Measurements from ENCODE around the gene ZNF236. TPM values are rescaled to one million over a fixed set of nuclear protein-coding genes. Genes with fewer than 3 reads are reported as not detected.

ZNF236 gene
- total RNA-seq, 2 experiments from 2014 or later = 14.4 to 15.6 TPM

GRCh38 chr18:76895498-76895897, 73.1 kb downstream of the ZNF236 start:
- peaks cover 35% of the 10 kb centered on the region for H3K36me3 Mint-ChIP-seq

GRCh38 chr18:76896677-76897076, 74.3 kb downstream of the ZNF236 start:
- DNase-seq = no peak
- Mint-ChIP-seq H3K36me3 (peaks cover 36% of the 10 kb centered on the region), H3K9me3 (no peaks in the 10 kb centered on the region), H3K4me3 (no peak overlapping the region), H3K4me1 (ENCODE audit: low read depth) (no peaks in the 10 kb centered on the region), H3K27me3 (no peaks in the 10 kb centered on the region), H3K27ac (no peak overlapping the region)
- CTCF ChIA-PET = no interaction called here
- intact Hi-C loops (cut with micrococcal nuclease) = no loop called here
- POLR2A ChIA-PET = no interaction called here

More at GRCh38 chr18:76895498-76895897, 73.1 kb downstream of the ZNF236 start:
- no peak overlapping the region for H3K27ac Mint-ChIP-seq
- no peaks in the 10 kb centered on the region for H3K9me3 Mint-ChIP-seq
- H3K4me3 Mint-ChIP-seq = no peak overlapping the region
- H3K27me3 Mint-ChIP-seq = no peaks in the 10 kb centered on the region
- H3K4me1 Mint-ChIP-seq (ENCODE audit: low read depth) = no peaks in the 10 kb centered on the region
- DNase-seq = no peak
- ChIA-PET CTCF (no interaction called here), POLR2A (no interaction called here)
- intact Hi-C loops (cut with micrococcal nuclease) = no loop called here

GRCh38 chr18:76897257-76897656, 74.9 kb downstream of the ZNF236 start:
- no peaks in the 10 kb centered on the region for H3K27me3 Mint-ChIP-seq
- H3K27ac Mint-ChIP-seq = no peak overlapping the region
- H3K36me3 Mint-ChIP-seq = peaks cover 39% of the 10 kb centered on the region
- ChIA-PET CTCF (no interaction called here), POLR2A (no interaction called here)
- no peaks in the 10 kb centered on the region for H3K4me1 Mint-ChIP-seq (ENCODE audit: low read depth)
- DNase-seq = no peak
- H3K9me3 Mint-ChIP-seq = no peaks in the 10 kb centered on the region
- H3K4me3 Mint-ChIP-seq = no peak overlapping the region
- intact Hi-C loops (cut with micrococcal nuclease) = no loop called here

- DNase-seq = no peak
- Mint-ChIP-seq H3K27ac (no peak overlapping the region), H3K9me3 (no peaks in the 10 kb centered on the region), H3K4me1 (ENCODE audit: low read depth) (no peaks in the 10 kb centered on the region), H3K36me3 (peaks cover 30% of the 10 kb centered on the region), H3K27me3 (no peaks in the 10 kb centered on the region), H3K4me3 (no peak overlapping the region)
- intact Hi-C loops (cut with micrococcal nuclease) = no loop called here
- POLR2A ChIA-PET = no interaction called here
- CTCF ChIA-PET = interaction anchor here (1.0 to 1.6 kb wide), 2 partner anchors 74 to 100 kb away, joined by 3 to 6 read pairs; no protein-coding TSS in a partner anchor
These were observed 81.0 kb downstream of the ZNF236 start for GRCh38 chr18:76903386-76903785.

- Mint-ChIP-seq H3K36me3 (peaks cover 35% of the 10 kb centered on the region), H3K4me3 (no peak overlapping the region), H3K27ac (no peak overlapping the region), H3K27me3 (no peaks in the 10 kb centered on the region), H3K9me3 (no peaks in the 10 kb centered on the region), H3K4me1 (ENCODE audit: low read depth) (no peaks in the 10 kb centered on the region)
- DNase-seq = no peak
- ChIA-PET CTCF (no interaction called here), POLR2A (no interaction called here)
- intact Hi-C loops (cut with micrococcal nuclease) = no loop called here
These were observed 83.5 kb downstream of the ZNF236 start for GRCh38 chr18:76905821-76906220.

- H3K27me3 Mint-ChIP-seq = no peaks in the 10 kb centered on the region
- ChIA-PET CTCF (interaction anchor here (1.0 kb wide), 1 partner anchor 105 kb away, joined by 3 read pairs; no protein-coding TSS in a partner anchor), POLR2A (no interaction called here)
- intact Hi-C loops (cut with micrococcal nuclease) = no loop called here
- H3K27ac Mint-ChIP-seq = no peak overlapping the region
- no peak overlapping the region for H3K4me3 Mint-ChIP-seq
- DNase-seq = no peak
- no peaks in the 10 kb centered on the region for H3K9me3 Mint-ChIP-seq
- H3K4me1 Mint-ChIP-seq (ENCODE audit: low read depth) = no peaks in the 10 kb centered on the region
- H3K36me3 Mint-ChIP-seq = peaks cover 34% of the 10 kb centered on the region
These were observed 85.9 kb downstream of the ZNF236 start for GRCh38 chr18:76908277-76908676.

- intact Hi-C loops (cut with micrococcal nuclease) = no loop called here
- H3K9me3 Mint-ChIP-seq = no peaks in the 10 kb centered on the region
- no peak overlapping the region for H3K27ac Mint-ChIP-seq
- H3K4me3 Mint-ChIP-seq = no peak overlapping the region
- CTCF ChIA-PET = no interaction called here
- no peak for DNase-seq
- no peaks in the 10 kb centered on the region for H3K27me3 Mint-ChIP-seq
- POLR2A ChIA-PET = no interaction called here
- peaks cover 40% of the 10 kb centered on the region for H3K36me3 Mint-ChIP-seq
- H3K4me1 Mint-ChIP-seq (ENCODE audit: low read depth) = no peaks in the 10 kb centered on the region
These were observed 87.1 kb downstream of the ZNF236 start for GRCh38 chr18:76909439-76909838.

GRCh38 chr18:76911440-76911839, 89.1 kb downstream of the ZNF236 start:
- Mint-ChIP-seq H3K4me3 (no peak overlapping the region), H3K4me1 (ENCODE audit: low read depth) (no peaks in the 10 kb centered on the region), H3K36me3 (peaks cover 40% of the 10 kb centered on the region), H3K27ac (no peak overlapping the region), H3K27me3 (no peaks in the 10 kb centered on the region), H3K9me3 (no peaks in the 10 kb centered on the region)
- POLR2A ChIA-PET = no interaction called here
- DNase-seq = no peak
- intact Hi-C loops (cut with micrococcal nuclease) = no loop called here
- CTCF ChIA-PET = interaction anchor here (0.9 to 2.6 kb wide), 2 partner anchors 11 to 109 kb away, joined by 3 to 12 read pairs; no protein-coding TSS in a partner anchor

GRCh38 chr18:76913583-76913982, 91.2 kb downstream of the ZNF236 start:
- H3K27ac Mint-ChIP-seq = no peak overlapping the region
- H3K9me3 Mint-ChIP-seq = no peaks in the 10 kb centered on the region
- DNase-seq = no peak
- H3K36me3 Mint-ChIP-seq = peaks cover 45% of the 10 kb centered on the region
- ChIA-PET POLR2A (no interaction called here), CTCF (no interaction called here)
- H3K4me1 Mint-ChIP-seq (ENCODE audit: low read depth) = no peaks in the 10 kb centered on the region
- no peak overlapping the region for H3K4me3 Mint-ChIP-seq
- intact Hi-C loops (cut with micrococcal nuclease) = no loop called here
- no peaks in the 10 kb centered on the region for H3K27me3 Mint-ChIP-seq

GRCh38 chr18:76914314-76914713, 92.0 kb downstream of the ZNF236 start:
- Mint-ChIP-seq H3K9me3 (no peaks in the 10 kb centered on the region), H3K4me3 (no peak overlapping the region), H3K27me3 (no peaks in the 10 kb centered on the region), H3K27ac (no peak overlapping the region), H3K4me1 (ENCODE audit: low read depth) (no peaks in the 10 kb centered on the region), H3K36me3 (peaks cover 42% of the 10 kb centered on the region)
- ChIA-PET POLR2A (no interaction called here), CTCF (no interaction called here)
- DNase-seq = no peak
- intact Hi-C loops (cut with micrococcal nuclease) = no loop called here

GRCh38 chr18:76914796-76915195, 92.4 kb downstream of the ZNF236 start:
- ChIA-PET POLR2A (no interaction called here), CTCF (no interaction called here)
- Mint-ChIP-seq H3K36me3 (peaks cover 43% of the 10 kb centered on the region), H3K27me3 (no peaks in the 10 kb centered on the region), H3K4me3 (no peak overlapping the region), H3K27ac (no peak overlapping the region), H3K9me3 (no peaks in the 10 kb centered on the region), H3K4me1 (ENCODE audit: low read depth) (no peaks in the 10 kb centered on the region)
- no peak for DNase-seq
- intact Hi-C loops (cut with micrococcal nuclease) = no loop called here

GRCh38 chr18:76915456-76915855, 93.1 kb downstream of the ZNF236 start:
- peaks cover 43% of the 10 kb centered on the region for H3K36me3 Mint-ChIP-seq
- H3K4me3 Mint-ChIP-seq = no peak overlapping the region
- no peak overlapping the region for H3K27ac Mint-ChIP-seq
- intact Hi-C loops (cut with micrococcal nuclease) = no loop called here
- no peaks in the 10 kb centered on the region for H3K9me3 Mint-ChIP-seq
- no peaks in the 10 kb centered on the region for H3K27me3 Mint-ChIP-seq
- DNase-seq = no peak
- CTCF ChIA-PET = no interaction called here
- POLR2A ChIA-PET = no interaction called here
- no peaks in the 10 kb centered on the region for H3K4me1 Mint-ChIP-seq (ENCODE audit: low read depth)

- intact Hi-C loops (cut with micrococcal nuclease) = no loop called here
- ChIA-PET POLR2A (no interaction called here), CTCF (interaction anchor here (1.4 to 3.7 kb wide), 4 partner anchors 11 to 118 kb away, joined by 3 to 24 read pairs (median 6); no protein-coding TSS in a partner anchor)
These were observed 98.6 kb downstream of the ZNF236 start for GRCh38 chr18:76920974-76921373.

More at GRCh38 chr18:76920974-76921373, 98.6 kb downstream of the ZNF236 start:
- Mint-ChIP-seq H3K9me3 (no peaks in the 10 kb centered on the region), H3K36me3 (peaks cover 47% of the 10 kb centered on the region), H3K4me3 (no peak overlapping the region), H3K27me3 (no peaks in the 10 kb centered on the region), H3K4me1 (ENCODE audit: low read depth) (peaks cover 12% of the 10 kb centered on the region), H3K27ac (no peak overlapping the region)
- DNase-seq = no peak
